T follicular helper cell (primary cell): ENCODE data around the gene TTYH3.

Experiments used
- DNase-seq: peaks from one replicate; pipeline ENCODE4 v3.0.0-alpha.2; 2020; ENCODE audit warnings: low read depth

TTYH3 gene

DNA sequence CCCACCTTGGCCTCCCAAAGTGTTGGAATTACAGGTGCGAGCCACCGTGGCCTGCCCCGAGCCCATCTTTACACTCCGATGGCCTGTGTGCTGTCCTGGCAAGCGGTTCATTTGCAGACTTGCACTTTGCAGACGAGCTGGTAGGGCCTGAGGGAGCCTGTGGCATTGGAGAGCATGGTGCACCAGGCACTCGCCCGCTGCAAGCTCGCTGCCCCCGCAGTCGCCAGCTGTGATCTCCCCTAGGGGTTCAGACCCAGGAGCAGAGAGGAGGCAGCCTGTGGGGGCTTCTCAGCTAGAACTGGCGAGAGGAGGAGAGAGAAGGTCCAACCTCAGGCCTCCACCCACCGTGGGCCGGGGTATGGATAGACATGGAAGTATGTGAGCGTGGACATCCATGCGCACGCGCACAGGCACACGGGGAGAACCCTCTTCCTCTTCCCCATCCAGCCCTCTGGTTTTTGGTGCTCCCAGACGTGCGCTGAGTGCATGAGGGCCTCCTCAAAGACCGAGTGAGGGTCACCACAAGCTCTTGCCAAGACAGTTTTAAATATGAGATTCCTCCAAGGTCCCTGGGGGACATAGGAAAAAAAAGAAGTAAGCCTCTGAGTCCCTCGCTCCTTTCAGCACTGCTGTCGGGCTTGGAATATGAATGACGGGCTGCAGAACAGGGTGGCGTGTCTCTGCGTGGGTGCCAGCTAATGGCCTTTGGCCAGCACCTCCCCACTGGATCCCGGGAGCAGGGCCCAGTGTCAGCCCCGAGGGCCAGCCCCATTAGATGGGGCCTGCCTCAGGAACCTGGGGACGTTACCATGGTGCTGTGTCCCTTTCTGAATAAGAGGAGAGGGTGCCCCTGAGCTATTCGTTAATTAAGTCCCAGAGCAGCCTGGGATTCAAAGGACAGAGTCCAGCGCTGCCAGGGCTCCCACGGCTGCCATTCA lies 15.1 kb upstream of the TTYH3 start:
- DNase-seq: no peak

DNA sequence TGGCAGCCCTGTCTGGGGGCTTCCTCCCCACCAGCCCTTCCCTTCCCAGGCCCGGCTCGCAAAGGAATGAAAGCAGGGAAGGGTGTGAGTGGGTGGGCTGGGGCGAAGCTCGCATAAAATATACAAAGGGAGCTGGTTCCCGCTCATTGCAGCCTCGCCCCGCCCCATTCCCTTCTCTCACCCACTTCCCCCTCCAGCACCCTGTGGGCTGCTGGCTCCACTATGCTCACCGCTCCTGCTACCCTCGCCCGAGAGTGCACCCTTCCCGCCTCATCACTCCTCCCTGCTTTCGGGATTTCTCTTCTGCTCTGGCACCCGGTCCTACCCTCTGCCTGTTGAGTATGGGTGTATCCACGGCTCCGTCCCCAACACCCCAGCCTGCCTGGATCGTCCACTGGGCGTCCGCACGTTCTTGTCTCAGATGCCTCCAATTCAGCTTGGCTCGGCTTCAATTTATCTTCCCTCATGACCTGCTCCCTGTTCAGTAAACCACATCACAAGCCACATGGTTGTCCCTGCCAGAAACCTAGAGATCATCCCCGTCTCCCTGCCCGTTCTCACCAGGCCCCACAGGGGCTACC lies 14.4 kb upstream of the TTYH3 start:
- DNase-seq: no peak

DNA sequence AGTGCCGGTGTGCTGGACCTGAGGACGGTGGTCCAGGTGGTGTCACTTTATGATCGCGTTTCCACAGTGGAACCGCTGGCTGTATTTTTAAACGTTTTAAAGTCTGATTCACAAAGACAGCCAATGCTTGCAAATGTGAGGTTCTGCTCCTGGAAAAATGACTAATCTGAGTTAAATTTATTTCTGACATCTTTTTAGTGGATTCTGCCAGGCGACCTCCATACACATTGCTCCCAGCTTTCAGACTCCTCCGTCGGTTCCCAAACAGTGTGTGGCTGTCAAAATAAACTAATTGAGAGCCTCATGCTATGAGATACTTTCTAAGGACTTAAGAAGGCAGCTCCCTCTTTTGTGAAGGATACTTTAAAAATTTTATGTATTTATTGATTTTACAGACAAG lies 12.7 kb upstream of the TTYH3 start:
- no peak for DNase-seq

DNA sequence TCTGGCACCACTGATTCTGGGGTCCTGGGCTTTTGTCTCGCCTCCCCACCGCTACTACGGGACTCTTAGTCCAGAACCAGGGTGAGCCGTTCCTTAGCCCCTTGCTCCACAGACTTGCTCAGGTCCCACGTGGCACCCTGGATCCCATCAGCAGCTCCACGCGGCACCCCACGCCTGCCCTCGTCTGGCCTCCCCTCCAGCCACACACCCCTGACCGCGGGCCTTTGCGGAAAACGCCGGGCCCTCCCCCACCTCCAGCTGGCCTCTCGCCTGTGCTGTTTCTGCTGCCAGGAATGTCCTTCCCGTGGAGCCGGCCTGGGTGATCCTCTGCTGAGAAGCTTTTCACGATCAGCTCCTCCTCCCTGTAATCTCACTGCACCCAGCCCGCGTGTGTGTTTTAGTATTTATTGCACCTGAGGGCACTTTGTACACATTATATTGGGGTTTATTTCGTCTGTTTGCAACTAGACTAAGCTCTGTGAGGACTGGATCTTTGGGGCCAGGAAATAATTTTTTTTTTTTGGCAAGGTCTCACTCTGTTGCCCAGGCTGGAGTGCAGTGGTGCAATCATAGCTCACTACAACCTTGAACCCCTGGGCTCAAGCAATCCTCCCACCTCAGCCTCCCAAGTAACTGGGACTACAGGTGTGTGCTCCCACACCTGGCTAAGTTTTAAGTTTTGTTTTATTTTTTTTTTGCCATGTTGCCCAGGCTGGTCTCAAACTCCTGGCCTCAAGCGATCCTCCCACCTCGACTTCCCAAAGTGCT lies 10.5 kb upstream of the TTYH3 start:
- DNase-seq: no peak

DNA sequence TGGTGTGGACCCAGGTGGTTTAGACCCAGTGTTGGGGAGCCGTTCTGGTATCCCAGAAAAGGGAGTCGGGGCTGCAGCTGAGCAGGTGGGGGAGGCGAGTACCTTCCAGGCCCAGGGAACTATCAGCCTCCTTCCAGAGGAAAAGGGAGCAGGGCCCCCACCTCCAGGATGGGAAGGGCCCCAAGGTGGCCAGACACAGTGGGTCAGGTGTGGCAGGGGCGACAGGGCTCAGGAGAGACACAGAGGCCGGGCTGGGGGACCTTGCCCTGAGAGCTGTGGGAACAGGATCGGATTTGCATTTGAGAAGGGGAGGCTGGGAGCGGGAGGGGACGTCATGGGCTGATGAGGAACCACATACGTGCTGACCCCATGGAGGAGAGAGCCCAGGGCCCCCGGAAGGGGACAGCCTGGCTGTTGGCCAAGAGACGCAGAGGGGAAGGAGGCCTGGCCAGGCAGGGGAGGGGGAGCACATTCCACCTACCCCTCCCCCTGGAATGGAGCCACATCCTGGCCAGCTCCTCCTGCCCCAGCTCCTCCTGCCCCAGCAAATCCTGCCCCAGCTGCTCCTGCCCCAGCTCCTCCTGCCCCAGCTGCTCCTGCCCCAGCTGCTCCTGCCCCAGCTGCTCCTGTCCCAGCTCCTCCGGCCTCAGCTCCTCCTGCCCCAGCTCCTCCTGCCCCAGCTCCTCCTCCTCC lies 9.7 kb upstream of the TTYH3 start:
- no peak for DNase-seq

DNA sequence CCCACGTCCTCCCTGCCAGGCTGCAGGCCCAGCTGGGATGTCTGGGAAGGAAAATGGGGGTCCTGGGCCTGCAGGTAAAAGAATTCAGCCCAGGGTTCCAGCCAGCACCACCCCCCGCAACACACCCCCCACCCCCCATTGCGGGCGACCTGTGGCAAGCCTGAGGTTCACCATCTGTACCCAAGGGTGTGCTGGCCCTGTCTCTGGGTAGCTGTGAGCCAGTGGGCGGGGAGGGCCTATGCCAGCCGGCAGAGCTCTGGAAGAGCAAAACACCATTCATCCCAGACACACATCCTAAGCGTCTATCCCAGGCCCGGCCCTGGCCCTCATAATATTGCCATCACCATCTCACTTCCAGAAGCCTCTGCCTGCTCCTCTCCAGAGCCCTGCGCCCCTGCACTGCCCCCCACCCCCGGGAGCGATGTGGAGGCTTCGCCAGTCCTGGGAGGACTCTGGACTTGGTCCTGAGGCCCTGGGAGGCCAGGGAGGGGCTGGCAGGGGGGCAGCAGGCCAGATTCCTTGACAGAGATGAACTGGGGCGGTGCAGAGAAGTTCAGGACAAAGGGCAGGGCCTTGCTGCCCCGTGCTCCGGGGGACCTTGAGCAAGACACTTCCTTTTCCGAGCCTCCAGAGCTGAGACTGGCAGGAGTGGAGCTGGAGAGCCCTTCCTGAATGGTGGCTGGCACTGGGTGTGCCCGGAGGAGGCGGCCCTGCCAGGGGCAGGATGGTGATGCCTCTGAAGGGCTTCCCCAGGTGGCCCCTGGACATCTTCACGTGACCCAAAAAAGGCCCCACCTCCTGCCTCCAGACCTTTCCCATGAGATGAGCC lies 8.7 kb upstream of the TTYH3 start:
- DNase-seq: no peak

DNA sequence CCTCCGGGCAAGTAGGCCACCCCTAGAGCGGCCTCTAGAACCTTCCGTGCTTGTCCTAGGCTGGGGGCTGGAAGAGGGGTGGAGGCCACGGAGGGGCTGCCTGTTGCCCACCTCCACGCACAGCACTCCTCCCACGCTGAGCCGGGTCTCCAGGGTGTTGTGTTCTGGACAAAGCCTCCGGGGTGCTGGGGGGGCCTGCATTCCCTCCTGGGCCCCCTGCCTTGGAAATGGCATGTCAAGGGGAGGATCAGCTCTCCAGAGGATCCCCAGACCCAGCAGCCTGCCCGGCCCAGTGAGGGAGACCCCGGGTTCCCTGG lies 8.1 kb upstream of the TTYH3 start:
- DNase-seq: no peak

DNA sequence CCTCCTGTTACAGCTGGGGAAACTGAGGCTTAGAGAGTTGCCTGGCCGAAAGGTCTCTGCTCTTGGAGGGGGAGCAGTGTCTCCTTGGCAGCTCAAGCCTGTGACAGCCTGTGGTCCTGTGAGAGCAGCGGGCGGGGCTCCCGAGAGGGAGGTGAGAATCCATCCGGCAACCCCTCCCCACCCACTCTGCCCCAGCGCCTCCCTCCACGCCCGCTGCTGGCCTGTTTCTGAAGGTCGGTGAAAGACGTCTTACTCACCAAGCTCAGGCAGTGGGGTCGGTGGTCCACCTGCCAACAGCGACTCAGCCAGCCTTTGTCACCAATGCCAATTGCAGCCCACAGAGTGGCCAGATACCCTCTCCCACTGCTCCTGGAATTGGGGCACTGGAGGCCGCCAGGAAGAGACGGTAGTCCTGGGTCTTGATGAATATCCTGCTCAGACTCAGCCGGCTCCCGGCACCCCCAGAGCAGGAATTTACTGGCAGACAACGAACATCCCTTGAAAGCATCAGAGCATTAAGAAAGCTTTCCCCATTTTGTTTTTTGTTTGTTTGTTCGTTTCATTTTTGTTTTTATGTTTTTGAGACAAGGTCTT lies 7.4 kb upstream of the TTYH3 start:
- no peak for DNase-seq

DNA sequence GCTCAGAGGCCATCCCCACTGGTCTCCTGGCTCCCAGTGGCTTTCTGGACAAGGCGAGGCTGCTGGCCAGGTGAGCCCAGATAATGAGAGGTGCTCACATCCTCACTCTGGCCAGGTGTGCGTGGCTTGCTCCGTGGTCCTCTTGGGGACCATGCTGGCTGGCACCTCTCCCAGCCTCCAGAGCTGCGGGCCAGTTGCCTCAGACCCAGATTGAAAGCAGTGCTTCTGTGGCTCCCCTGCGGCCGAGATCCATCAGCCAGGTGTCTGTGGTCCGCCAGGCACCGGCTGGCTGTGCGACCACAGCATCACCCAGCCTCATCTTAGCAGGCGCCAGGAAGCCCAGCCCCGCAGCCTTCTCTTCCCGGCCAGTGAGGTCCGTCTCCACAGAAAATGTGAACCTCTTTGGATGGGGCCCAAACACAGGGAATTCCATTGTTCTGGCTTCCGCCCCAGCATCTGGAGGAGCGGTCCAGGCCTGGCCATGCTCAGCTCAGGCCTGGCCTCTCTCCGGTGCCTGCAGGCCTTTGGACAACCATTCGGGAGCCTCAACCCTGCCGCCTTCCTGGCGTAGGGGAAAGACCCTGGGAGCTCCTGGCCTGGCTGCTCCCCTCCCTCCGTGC lies 5.2 kb upstream of the TTYH3 start:
- DNase-seq: no peak

DNA sequence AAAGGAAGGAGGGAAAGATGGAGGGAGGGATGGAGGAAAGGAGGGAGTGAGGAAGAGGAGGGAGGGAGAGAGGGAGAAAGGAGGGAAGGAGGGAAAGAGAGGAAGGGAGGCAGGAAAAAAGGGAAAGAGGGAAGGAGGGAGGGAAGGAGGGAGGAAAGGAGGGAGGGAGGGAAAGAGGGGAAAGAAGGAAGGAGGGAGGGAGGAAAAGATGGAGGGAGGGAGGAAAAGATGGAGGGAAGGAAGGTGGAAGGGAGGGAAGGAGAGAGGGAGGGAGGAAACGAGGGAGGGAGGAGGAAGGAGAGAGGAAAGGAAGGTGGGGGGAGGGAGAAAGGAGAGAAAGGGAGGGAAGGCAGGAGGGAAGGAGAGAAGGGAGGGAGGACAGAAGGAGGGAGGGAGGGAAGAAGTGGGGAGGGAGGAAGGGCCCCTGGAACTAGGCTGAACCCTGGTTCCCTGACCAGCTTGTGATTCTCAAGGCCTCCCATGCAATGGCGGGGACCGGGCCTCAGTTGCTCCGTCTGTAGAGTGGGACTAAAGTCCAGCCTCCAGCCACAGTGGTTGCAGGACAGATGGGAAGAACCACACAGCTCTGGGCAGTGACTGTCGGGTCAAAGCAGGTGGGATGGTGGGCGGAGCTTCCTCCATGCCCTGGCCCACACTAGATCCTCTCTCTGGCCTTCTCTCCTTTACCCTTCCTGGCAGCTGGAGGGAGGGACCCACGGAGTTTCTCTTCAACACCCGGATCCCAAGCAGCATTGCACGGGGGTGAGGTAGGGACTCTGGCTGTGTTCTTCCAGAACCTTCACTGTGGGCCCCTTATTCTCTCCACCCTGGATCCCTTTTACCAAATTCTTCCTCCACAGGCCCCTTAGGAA lies 4.3 kb upstream of the TTYH3 start:
- no peak for DNase-seq

DNA sequence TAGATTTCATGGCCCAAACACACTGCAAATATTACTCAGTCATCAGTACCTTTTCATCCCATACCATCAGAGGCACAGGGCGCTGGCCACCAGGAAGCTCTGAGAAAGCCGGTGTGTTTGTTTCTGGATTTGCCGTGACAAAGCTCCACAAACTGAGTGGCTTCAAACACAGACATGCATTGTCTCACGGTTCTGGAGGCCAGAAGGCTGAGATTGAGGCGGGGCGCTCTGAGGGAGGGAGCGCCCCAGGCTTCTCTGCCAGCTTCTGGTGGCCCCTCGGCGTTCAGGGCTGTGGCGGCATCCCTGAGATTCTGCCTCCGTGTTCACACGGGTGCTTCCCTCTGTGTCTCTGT lies 3.7 kb upstream of the TTYH3 start:
- no peak for DNase-seq

DNA sequence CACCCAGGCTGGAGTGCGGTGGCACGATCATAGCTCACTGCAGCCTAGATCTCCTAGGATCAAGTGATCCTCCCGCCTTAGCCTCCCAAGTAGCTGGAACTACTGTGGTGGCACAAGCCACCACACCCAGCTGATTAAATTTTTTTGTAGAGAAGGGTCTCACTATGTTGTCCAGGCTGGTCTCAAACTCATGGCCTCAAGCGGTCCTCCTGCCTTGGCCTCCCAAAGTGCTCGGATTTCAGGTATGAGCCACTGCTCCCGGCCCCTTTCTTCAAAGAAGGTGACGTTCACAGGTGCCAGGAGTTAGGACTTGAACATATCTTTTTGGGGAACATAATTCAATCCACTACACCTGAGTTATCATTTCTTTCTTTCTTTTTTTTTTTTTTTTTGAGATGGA lies 2.9 kb upstream of the TTYH3 start:
- no peak for DNase-seq

DNA sequence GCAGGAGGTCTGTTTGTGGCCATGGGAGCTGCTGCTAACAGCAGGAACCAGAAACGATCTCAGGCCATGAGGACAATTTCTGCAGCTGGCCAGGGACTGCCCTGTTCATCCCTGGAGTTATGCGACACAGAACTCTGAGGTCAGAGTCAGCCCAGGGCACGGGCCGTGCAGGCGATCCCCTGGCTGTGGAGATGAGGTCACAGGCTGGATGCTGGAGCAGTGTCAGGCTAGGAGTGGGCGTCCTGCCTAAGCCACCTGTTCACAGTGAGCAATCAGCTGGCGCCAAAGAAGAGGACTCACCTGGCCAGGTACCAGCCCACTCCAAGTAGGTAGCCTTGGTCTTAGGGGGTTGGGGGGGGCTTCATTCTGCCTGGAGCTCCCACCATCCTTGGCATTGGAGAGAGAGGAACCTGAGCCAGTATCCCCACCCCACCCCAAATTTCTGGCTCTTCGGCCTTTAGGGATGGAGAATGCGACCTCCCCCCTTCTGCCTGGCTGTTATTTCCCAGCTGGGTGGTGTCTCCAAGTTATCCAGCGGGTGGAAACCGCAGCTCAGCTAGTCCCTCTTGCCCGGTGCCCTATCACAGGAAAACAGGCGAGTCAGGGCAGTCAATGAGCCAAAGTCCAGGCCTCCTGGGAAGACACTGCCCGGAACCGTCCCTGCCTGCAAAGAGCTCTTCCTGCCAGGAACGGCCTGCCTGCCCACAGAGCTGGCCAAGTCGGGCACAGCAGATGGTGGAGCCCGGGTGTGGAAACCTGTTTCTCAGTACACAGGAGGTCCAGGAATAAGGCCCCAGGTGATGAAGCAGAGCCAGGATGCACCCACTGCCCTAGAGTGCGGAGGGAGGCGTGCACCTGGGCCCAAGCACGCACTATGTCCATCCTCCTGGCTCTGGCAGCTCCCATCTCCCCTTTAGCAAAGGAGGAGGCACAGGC lies 1.8 kb upstream of the TTYH3 start:
- no peak for DNase-seq

DNA sequence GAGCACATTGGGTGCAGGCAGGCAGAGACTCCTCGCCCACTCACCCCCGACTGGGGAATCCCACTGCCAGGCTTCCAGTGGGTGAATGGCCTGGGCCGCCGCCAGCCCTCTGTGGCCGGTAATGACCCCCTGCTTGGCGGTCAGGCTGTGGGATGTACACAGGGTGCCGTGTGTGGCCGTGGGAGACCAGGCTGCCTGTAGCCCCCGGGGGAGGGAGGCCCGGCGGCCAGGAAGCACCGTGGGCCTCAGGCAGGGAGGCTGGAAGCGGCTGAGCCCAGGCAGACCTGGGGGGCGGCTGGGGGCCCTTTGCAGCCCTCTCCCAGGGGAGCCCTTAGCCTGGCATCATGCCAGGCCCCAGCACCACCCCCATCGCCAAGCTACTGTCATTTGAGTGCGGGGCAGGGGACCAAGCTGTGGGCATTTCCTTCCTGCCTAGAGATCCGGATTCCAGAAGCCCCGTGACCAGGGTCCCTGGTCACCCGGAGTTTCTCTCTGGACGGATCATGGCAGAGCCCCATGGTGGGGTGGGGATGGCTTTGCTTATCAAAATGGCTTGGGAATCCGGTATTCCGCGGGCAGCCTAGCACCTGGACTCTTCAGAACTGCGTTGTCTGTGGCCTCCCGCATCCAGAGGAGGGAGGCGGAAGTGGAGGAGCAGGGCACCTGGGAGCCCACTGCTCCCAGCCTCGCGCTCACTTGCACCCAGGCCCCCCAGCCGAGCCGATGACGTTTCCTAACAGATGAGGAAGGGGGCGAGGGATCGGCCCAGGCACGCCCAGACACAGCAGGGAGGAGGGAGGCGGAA lies 1.1 kb downstream of the TTYH3 start:
- peak; percentile 18 for DNase-seq

DNA sequence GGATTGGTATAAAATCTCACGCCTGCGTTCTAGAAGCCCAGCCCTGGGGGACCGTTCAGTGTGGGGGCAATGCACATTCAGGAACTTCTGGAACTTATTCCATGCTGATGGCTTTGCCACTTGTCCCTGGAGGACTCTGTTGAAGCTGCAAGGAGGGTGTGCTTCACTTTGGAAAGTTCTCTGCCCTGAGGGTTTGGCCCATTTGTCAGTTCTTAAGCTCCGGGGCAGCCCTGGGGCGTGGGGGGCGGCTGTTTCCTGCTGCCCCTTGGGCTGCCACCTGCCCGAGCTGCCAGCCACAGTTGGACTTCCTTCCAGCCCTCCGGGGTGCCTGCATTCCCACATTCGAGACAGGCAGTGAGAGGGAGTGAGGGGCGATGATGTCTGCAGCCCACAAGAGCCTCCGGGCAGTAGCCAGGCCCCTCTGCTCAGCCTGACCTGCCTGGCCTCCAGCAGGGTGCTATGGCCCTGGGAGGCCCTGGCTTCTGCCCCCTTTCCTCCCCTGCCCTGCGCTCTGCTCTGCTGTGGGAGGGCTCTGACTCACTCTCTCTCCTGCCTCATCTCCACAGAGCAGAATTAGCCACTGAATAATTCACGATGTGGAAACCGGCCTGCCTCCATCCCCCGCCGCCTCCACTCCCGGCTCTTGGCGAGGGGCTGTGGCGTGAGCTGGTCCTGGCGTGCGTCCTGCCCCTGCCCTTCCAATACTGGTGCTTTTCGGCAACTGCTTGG lies 1.9 kb downstream of the TTYH3 start:
- no peak for DNase-seq

DNA sequence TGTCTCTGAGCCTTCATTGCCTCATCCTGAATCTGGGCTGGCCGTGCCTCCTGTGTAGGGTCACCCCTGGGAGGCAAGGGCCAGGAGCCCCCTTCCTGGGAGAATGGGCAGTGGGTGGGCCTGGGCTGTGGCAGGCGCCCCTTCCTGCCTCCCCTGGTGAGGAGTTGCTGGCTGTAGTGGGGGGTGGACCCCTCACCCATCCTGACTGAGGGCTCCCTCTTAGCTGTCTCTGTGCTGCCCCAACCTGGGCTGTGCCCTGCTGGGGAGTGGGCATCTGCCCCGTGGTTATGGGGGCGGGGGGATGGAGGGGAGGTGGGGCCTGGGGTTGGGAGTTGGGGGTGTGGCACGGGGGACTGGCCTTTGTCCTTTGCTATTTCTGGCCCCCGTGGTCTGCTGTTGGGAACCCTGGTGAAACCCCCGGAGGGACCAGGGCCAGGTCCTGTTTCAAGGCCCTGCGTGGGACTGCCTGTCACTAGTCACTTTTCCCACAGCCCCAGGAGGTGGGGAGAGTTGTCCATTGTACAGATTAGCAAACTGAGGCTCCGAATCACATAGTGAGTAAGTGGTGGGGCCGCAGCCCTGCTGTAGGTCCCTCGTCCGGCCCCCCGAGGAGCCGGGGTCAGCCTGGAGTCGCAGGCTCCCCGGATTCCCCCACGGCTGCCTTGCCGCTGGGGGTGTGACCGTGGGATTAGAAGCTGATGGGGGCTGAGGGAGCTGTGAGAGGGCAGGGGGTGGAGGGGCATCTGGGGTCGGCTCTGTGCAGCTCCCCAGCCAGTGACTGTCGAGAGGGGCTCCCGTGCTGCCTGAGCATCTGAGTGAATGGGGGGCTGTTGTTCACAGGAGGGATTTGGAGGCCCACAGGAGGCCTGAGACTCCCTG lies 2.7 kb downstream of the TTYH3 start:
- DNase-seq: no peak
